Measurements from ENCODE around the gene MTHFD2L. TPM values are rescaled to one million over a fixed set of nuclear protein-coding genes. Genes with fewer than 3 reads are reported as not detected.
A peak's percentile ranks its signal among the peaks of the same experiment; 100 is the strongest.

Gene MTHFD2L
- total and polyA plus RNA-seq, 9 of the 15 experiments (the other 6 are each of a cell fraction or from before 2014, with no cell fraction given): 10.0 to 39.0 (median 26.0) TPM

GRCh38 chr4:74331252-74331651 lies 173.3 kb downstream of the MTHFD2L start (continued):
- TF ChIP-seq HINFP (tag; conservative IDR thresholded peaks at IDR 0.05; ENCODE audit: low read depth) (no peak), POLR2A (conservative IDR thresholded peaks at IDR 0.05) (peak; percentile 59), GTF2F1 (IDR thresholded peaks at IDR 0.05; ENCODE audit: low read depth, low read length) (no peak), E4F1 (CRISPR knock-in tag; IDR thresholded peaks at IDR 0.05; ENCODE audit: borderline replicate concordance) (no peak), SLC30A9 (CRISPR knock-in tag; IDR thresholded peaks at IDR 0.05) (no peak)

DNA sequence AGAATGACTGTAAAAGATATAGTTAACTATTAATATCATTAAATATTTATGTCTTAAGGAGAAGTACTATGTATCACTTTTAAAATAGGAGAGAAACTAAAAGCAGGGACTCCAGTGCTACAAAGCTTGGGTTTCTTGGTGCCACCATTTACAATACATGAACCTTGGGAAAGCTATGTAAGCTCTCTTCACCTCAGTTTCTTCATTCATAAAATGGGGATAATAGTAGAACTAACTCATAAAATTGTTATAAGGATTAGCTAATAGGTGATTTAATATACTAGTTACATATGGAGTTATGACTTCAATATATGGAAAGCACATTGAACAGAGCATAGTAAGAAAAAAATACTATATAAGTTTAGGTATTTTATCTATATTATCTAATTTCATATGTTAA lies 174.0 kb downstream of the MTHFD2L start:
- H3K4me2 ChIP-seq (ENCODE audit: insufficient read depth, low read length): no peak overlapping the region
- H3K36me3 ChIP-seq (ENCODE audit: control insufficient read depth, insufficient read depth, low read length): no peaks in the 10 kb centered on the region
- intact Hi-C loops (cut with micrococcal nuclease) (loop anchor here (10.0 kb wide), 1 partner anchor 617 kb away; no protein-coding TSS in a partner anchor), in situ Hi-C loops (cut with MboI) (no loop called here)
- no peak overlapping the region for H3K4me3 ChIP-seq
- TF ChIP-seq BCOR (IDR thresholded peaks at IDR 0.05): peak; percentile 78
- TF ChIP-seq ELF4 (CRISPR knock-in tag; IDR thresholded peaks at IDR 0.05): no peak
- TF ChIP-seq RBM25 (IDR thresholded peaks at IDR 0.05; ENCODE audit: low read depth, low read length, severe bottlenecking): peak; percentile 98
- TF ChIP-seq, protein P1, sequence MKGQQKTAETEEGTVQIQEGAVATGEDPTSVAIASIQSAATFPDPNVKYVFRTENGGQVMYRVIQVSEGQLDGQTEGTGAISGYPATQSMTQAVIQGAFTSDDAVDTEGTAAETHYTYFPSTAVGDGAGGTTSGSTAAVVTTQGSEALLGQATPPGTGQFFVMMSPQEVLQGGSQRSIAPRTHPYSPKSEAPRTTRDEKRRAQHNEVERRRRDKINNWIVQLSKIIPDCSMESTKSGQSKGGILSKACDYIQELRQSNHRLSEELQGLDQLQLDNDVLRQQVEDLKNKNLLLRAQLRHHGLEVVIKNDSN (CRISPR knock-in tag; IDR thresholded peaks at IDR 0.05): no peak
- TF ChIP-seq POLR2AphosphoS5 (IDR thresholded peaks at IDR 0.05; ENCODE audit: control insufficient read depth, insufficient read depth, low read depth, low read length): no peak
- 0 out of 2 replicates have a peak, but pooled peaks have one; percentile 18 for TF ChIP-seq ELF2 (CRISPR knock-in tag; IDR thresholded peaks at IDR 0.05)
- TF ChIP-seq HDAC3 (IDR thresholded peaks at IDR 0.05; ENCODE audit: borderline replicate concordance, partially characterized antibody): no peak
- no peak for TF ChIP-seq TCF7 (IDR thresholded peaks at IDR 0.05; ENCODE audit: borderline replicate concordance)
- TF ChIP-seq MAFK (IDR thresholded peaks at IDR 0.05; ENCODE audit: low read length): no peak
- TF ChIP-seq KDM1A (IDR thresholded peaks at IDR 0.05): peak; percentile 28 to 37; a peak in 2 of 4 replicates
- peak; percentile 81 for TF ChIP-seq ADNP (tag; IDR thresholded peaks at IDR 0.05)
- TF ChIP-seq U2AF1 (optimal IDR thresholded peaks at IDR 0.05; ENCODE audit: low read depth, low read length): no peak
- TF ChIP-seq ZNF583 (CRISPR knock-in tag; IDR thresholded peaks at IDR 0.05): no peak
- H2AFZ ChIP-seq (ENCODE audit: low read depth, low read length): peak overlapping the region; percentile 86
- DNase-seq (ENCODE audit: extremely low read depth in 1 of 4, low spot score in 3 of 4) (no peak), ATAC-seq (no peak), FAIRE-seq (no peak)
- no TSS peak for BruUV-seq (replicated peaks)
- POLR2A ChIA-PET: no interaction called here
- H3K27me3 ChIP-seq (ENCODE audit: control insufficient read depth in 2 of 2, insufficient read depth in 2 of 2, low read length in 2 of 2): no peaks in the 10 kb centered on the region
- peaks cover 36% of the 10 kb centered on the region for H3K79me2 ChIP-seq (ENCODE audit: control insufficient read depth, insufficient read depth, low read length)
- peak overlapping the region in 1 of 2 experiments; percentile 70; a peak in 1 of 4 replicates for H3K9ac ChIP-seq (ENCODE audit: insufficient read depth in 1 of 2, low read depth in 2 of 2, low read length in 2 of 2)
- H3K4me1 ChIP-seq (replicated peaks in 1 of 2; ENCODE audit: control insufficient read depth in 2 of 2, insufficient read depth in 2 of 2, low read length in 2 of 2): peaks cover 9 to 18% of the 10 kb centered on the region in 2 experiments
- no peaks in the 10 kb centered on the region for H3K9me1 ChIP-seq (ENCODE audit: control insufficient read depth, insufficient read depth, low read length)
- CTCF ChIA-PET (ENCODE audit: low intra/inter-chr PET ratio): no interaction called here
- no peaks in the 10 kb centered on the region for H4K20me1 ChIP-seq (replicated peaks; ENCODE audit: control insufficient read depth, insufficient read depth, low read length)
- H3K9me3 ChIP-seq (replicated peaks; ENCODE audit: control insufficient read depth, insufficient read depth, low read depth, low read length): no peaks in the 10 kb centered on the region
- peak overlapping the region; percentile 83; the same call in 2 of the 3 replicates for H3K27ac ChIP-seq (ENCODE audit: extremely low read depth, low read depth, low read length)

Data from K562 (cell line).